Activated CD8-positive, alpha-beta T cell treated with anti-CD3 and anti-CD28 coated beads for 36 hours (primary cell): ENCODE results near the gene MTG1. TPM values are rescaled to one million over a fixed set of nuclear protein-coding genes. Genes with fewer than 3 reads are reported as not detected.
"Not testable (repeated sequence)": the region's sequence is repeated elsewhere in the genome, so short reads cannot be mapped to it uniquely, and the experiment has no call there.

Experiments used
- ATAC-seq: fragments of 200-7000 bp; cut with Tn5 transposase; one replicate; pipeline ENCODE4 v1.10.0; 2021; ENCODE audit warnings: mild to moderate bottlenecking, moderate library complexity
- CTCF ChIA-PET: fragments of 350-600 bp; sonication (Branson Sonifier 250); formaldehyde crosslinking; loops from one replicate; lab custom pipeline; 2021; ENCODE audit warnings: antibody characterized with exemption; lab: Charles Lee
- POLR2A ChIA-PET: fragments of 350-600 bp; sonication (Branson Sonifier 250); formaldehyde crosslinking; loops from one replicate; lab custom pipeline; 2021; ENCODE audit warnings: antibody characterized with exemption; lab: Charles Lee
- DNase-seq: peaks from one replicate; pipeline ENCODE4 v3.0.0-alpha.2; 2020
- H3K27ac Mint-ChIP-seq: one replicate; pipeline ENCODE4 v1.8.0; 2021; ENCODE audit warnings: mild to moderate bottlenecking, mixed read lengths
- H3K27me3 Mint-ChIP-seq: one replicate; pipeline ENCODE4 v1.8.0; 2021; ENCODE audit warnings: mixed read lengths
- H3K36me3 Mint-ChIP-seq: one replicate; pipeline ENCODE4 v1.8.0; 2021; ENCODE audit warnings: low read depth, mixed read lengths
- H3K4me1 Mint-ChIP-seq: one replicate; pipeline ENCODE4 v1.8.0; 2021; ENCODE audit warnings: low read depth, mixed read lengths
- H3K4me3 Mint-ChIP-seq: one replicate; pipeline ENCODE4 v1.8.0; 2021; ENCODE audit warnings: mild to moderate bottlenecking, moderate library complexity, mixed read lengths
- H3K9me3 Mint-ChIP-seq: one replicate; pipeline ENCODE4 v1.8.0; 2021; ENCODE audit warnings: mixed read lengths
- intact Hi-C: fragments of 100-400 bp; cut with micrococcal nuclease; formaldehyde crosslinking; loops from one replicate; pipeline ENCODE4 v1.10.0; 2022
- total RNA-seq, 2 experiments: library from RNA; stranded (reverse); gene quantifications; one replicate each; pipeline ENCODE4 v1.2.3, GENCODE V29; 2021
- TF ChIP-seq, protein P1 (sequence below): fragments of 200-600 bp; IDR thresholded peaks from one replicate; pipeline ENCODE4 v1.8.0; 2022; ENCODE audit warnings: antibody characterized with exemption, mild to moderate bottlenecking

The MTG1 gene
- total RNA-seq, 2 experiments from 2014 or later = 45.7 to 48.9 TPM

DNA sequence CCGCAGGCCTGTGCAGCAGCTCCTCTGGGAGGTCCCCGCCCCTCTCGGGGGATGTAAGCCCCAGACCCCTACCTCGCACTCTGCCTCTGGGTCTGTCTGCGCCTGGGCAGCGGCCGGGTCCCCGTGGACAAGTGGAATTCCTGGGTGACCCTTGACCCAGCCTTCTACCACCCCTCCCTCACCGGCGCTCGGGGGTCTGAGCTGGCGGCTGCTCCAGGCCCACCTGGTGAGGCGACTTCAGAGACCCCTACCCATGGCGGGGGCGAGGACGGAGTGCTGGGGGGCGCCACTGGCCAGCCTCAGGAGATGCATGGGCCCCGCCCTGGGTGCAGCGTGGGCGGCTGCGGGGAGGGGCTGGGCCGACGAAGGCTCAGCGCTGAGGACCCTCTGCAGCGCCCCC is 38.8 kb downstream of the MTG1 start:
- POLR2A ChIA-PET, H3K36me3 Mint-ChIP-seq, intact Hi-C loops, H3K4me1 Mint-ChIP-seq, ATAC-seq, CTCF ChIA-PET, H3K27ac Mint-ChIP-seq, H3K9me3 Mint-ChIP-seq, DNase-seq, H3K4me3 Mint-ChIP-seq, H3K27me3 Mint-ChIP-seq: not testable (repeated sequence)

- CTCF ChIA-PET = interaction anchor here (0.5 to 3.0 kb wide), 27 partner anchors 8 to 178 kb away, joined by 3 to 29 read pairs (median 5); no protein-coding TSS in a partner anchor
- peak; percentile 41 for DNase-seq
- no peaks in the 10 kb centered on the region for H3K9me3 Mint-ChIP-seq
- peaks cover 9% of the 10 kb centered on the region for H3K27me3 Mint-ChIP-seq
- intact Hi-C loops = loop anchor here (5.0 kb wide), 2 partner anchors 59 to 134 kb away; no protein-coding TSS in a partner anchor
- no peaks in the 10 kb centered on the region for H3K36me3 Mint-ChIP-seq
- peak; percentile 45 for ATAC-seq
- TF ChIP-seq, protein P1, sequence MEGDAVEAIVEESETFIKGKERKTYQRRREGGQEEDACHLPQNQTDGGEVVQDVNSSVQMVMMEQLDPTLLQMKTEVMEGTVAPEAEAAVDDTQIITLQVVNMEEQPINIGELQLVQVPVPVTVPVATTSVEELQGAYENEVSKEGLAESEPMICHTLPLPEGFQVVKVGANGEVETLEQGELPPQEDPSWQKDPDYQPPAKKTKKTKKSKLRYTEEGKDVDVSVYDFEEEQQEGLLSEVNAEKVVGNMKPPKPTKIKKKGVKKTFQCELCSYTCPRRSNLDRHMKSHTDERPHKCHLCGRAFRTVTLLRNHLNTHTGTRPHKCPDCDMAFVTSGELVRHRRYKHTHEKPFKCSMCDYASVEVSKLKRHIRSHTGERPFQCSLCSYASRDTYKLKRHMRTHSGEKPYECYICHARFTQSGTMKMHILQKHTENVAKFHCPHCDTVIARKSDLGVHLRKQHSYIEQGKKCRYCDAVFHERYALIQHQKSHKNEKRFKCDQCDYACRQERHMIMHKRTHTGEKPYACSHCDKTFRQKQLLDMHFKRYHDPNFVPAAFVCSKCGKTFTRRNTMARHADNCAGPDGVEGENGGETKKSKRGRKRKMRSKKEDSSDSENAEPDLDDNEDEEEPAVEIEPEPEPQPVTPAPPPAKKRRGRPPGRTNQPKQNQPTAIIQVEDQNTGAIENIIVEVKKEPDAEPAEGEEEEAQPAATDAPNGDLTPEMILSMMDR = peak; percentile 57
- no peak overlapping the region for H3K27ac Mint-ChIP-seq
- POLR2A ChIA-PET = interaction anchor here (1.3 kb wide), 1 partner anchor 51 kb away, joined by 3 read pairs; no protein-coding TSS in a partner anchor
- H3K4me3 Mint-ChIP-seq = no peak overlapping the region
- H3K4me1 Mint-ChIP-seq = peaks cover 18% of the 10 kb centered on the region
Measured at GRCh38 chr10:133438711-133439273, 44.8 kb downstream of the MTG1 start.

DNA sequence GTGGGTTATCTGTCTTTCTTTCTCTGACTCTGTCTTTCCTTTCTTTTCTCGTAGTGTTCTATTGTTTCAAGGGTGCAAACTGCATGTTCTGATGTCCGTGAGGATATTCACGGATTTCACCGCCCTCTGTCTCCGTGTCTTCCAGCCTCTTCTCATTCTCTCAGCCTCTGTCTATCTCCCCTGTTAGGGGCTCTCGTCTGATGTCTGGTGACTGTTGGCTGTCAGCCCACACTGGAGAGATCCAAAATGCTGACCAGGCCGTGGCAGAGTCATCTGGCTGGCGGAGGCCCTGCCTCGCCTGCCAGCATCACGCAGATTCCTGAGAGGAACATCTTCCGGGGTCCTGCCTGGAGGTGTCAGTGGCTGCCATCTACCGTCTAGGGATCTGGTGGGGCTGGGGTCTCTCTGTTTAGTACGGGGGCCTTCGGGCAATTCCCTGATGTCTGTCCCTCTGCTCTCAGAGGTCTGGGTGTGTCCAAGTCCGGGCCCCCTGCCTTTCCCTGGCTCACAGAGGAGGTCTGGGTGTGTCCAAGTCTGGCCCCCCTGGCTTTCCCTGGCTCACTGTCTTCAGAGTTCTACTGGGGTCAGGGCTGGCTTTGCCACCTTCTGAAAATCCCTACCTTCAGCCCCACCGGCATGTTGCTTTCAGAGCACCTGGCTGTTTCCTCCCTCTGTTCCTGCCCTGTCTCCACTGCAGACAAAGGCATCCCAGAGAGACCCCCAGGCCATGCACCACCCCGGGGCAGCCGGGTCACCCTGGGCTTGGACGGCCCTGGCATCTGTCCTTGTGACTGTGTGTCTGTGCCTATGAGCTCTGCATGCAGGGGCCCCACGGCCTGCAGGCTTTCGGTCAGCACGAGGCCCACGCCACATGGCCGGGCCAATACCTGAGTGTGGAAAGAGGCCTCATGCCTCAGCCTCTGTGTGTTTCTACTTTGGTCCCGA is 45.8 kb downstream of the MTG1 start:
- no peaks in the 10 kb centered on the region for H3K36me3 Mint-ChIP-seq
- peaks cover 18% of the 10 kb centered on the region for H3K4me1 Mint-ChIP-seq
- no peaks in the 10 kb centered on the region for H3K9me3 Mint-ChIP-seq
- no peak overlapping the region for H3K4me3 Mint-ChIP-seq
- TF ChIP-seq, protein P1 = no peak
- no peak for ATAC-seq
- intact Hi-C loops = loop anchor here (5.0 kb wide), 2 partner anchors 58 to 133 kb away; no protein-coding TSS in a partner anchor
- H3K27ac Mint-ChIP-seq = no peak overlapping the region
- ChIA-PET POLR2A (no interaction called here), CTCF (interaction anchor here (0.8 to 3.0 kb wide), 19 partner anchors 9 to 177 kb away, joined by 3 to 29 read pairs (median 8); no protein-coding TSS in a partner anchor)
- peaks cover 9% of the 10 kb centered on the region for H3K27me3 Mint-ChIP-seq
- no peak for DNase-seq

DNA sequence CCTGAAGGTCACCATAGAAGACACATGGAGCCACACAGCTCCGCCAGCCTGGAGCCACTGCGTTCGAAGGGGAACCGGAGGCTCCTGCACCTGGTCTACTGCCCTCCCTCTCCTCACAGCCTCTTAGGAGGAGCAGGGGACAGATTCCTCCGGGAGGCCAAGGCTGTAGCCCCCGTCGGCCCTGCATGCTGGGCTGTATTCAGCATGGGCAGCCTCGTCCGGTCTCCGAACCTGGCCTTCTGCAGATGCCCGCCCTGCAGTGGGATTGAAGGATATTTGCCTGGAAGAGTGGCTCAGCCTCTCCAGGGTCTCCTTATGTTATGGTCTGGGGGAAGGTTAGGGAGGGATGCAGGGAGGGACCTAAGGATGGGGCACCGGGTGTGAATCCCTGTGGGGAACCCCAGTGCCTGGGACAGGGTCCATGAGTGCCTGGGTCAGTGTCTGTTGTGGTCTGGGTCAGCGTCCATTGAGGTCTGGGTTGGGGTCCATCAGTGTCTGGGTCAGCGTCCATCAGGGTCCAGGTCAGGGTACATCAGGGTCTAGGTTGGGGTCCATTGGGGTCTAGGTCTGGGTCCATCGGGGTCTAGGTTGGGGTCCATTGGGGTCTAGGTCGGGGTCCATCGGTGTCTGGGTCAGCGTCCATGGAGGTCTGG is 46.8 kb downstream of the MTG1 start:
- TF ChIP-seq, protein P1 = no peak
- CTCF ChIA-PET = interaction anchor here (0.8 to 1.6 kb wide), 2 partner anchors 57 to 111 kb away, joined by 3 read pairs; no protein-coding TSS in a partner anchor
- Mint-ChIP-seq H3K27ac (no peak overlapping the region), H3K27me3 (peaks cover 8% of the 10 kb centered on the region), H3K4me1 (peaks cover 18% of the 10 kb centered on the region), H3K4me3 (no peak overlapping the region), H3K9me3 (peaks cover 5% of the 10 kb centered on the region), H3K36me3 (peaks cover 2% of the 10 kb centered on the region)
- ATAC-seq = no peak
- no peak for DNase-seq
- intact Hi-C loops = no loop called here
- POLR2A ChIA-PET = no interaction called here

DNA sequence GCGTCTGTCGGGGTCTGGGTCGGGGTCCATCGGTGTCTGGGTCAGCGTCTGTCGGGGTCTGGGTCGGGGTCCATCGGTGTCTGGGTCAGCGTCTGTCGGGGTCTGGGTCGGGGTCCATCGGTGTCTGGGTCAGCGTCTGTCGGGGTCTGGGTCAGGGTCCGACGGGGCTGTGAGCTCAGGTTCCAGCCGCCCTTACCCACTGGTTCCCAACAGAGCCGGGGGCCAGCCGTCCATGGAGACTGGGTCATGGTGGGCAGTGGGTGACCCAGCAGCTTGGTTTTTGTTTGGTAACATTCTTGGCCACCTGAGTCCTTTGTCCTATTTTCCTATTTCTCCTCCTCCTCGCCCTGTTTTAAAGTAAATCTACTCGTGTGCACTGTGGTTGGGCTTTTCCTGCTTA is 47.4 kb downstream of the MTG1 start:
- peaks cover 18% of the 10 kb centered on the region for H3K4me1 Mint-ChIP-seq
- intact Hi-C loops, H3K36me3 Mint-ChIP-seq, H3K4me3 Mint-ChIP-seq, DNase-seq, H3K9me3 Mint-ChIP-seq, ATAC-seq, H3K27ac Mint-ChIP-seq, H3K27me3 Mint-ChIP-seq, POLR2A ChIA-PET: not testable (repeated sequence)
- CTCF ChIA-PET = interaction anchor here (0.9 to 1.6 kb wide), 3 partner anchors 45 to 112 kb away, joined by 3 to 4 read pairs (median 3); no protein-coding TSS in a partner anchor
